ENCODE measurements around the gene TFDP1. TPM values are rescaled to one million over a fixed set of nuclear protein-coding genes. Genes with fewer than 3 reads are reported as not detected.

TFDP1 gene
- polyA plus RNA-seq, 3 donors, result 30.3 to 54.0 (median 37.6) TPM

DNA sequence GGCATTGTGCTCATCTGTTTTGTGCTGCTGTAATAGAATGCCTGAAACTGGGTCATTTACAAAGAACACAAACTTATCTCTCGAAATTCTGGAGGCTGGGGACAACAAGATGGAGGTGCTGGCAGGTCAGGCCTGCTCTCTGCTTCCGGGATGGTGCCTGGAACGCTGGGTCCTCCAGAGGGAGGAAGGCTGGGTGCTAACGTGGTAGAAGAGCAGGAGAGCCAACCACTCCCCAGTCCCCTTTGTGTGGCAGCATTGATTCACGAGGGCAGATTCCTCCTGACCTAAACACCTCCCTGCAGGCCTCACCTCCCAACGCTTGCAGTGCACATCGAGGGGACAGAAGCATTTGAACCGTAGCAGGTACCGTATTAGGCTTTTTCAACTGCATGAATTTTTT is 34.1 kb upstream of the TFDP1 start:
- peaks cover 72 to 91% of the 10 kb centered on the region in 2 donors for H3K36me3 Mint-ChIP-seq
- no peak overlapping the region for H3K4me3 Mint-ChIP-seq
- no peak overlapping the region for H3K4me3 ChIP-seq (replicated peaks in 1 of 3; ENCODE audit: low read depth in 2 of 3, low read length in 3 of 3)
- H4K20me1 ChIP-seq (ENCODE audit: insufficient read depth, low read length), result peaks cover 20% of the 10 kb centered on the region
- H3K4me1 Mint-ChIP-seq, result peaks cover 23% of the 10 kb centered on the region
- no peak overlapping the region for H2AFZ ChIP-seq (ENCODE audit: insufficient read depth, low read depth, low read length, poor library complexity, severe bottlenecking)
- peak overlapping the region in 1 of 7 donors; percentile 28 for H3K27ac Mint-ChIP-seq
- intact Hi-C loops (cut with micrococcal nuclease), result no loop called here
- H3K9ac ChIP-seq (ENCODE audit: insufficient read depth, low read length, poor library complexity, severe bottlenecking), result no peak overlapping the region
- peaks cover 12% of the 10 kb centered on the region for H3K79me2 ChIP-seq (ENCODE audit: insufficient read depth, low read length)
- no peak for DNase-seq
- TF ChIP-seq, protein P1, sequence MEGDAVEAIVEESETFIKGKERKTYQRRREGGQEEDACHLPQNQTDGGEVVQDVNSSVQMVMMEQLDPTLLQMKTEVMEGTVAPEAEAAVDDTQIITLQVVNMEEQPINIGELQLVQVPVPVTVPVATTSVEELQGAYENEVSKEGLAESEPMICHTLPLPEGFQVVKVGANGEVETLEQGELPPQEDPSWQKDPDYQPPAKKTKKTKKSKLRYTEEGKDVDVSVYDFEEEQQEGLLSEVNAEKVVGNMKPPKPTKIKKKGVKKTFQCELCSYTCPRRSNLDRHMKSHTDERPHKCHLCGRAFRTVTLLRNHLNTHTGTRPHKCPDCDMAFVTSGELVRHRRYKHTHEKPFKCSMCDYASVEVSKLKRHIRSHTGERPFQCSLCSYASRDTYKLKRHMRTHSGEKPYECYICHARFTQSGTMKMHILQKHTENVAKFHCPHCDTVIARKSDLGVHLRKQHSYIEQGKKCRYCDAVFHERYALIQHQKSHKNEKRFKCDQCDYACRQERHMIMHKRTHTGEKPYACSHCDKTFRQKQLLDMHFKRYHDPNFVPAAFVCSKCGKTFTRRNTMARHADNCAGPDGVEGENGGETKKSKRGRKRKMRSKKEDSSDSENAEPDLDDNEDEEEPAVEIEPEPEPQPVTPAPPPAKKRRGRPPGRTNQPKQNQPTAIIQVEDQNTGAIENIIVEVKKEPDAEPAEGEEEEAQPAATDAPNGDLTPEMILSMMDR (IDR thresholded peaks at IDR 0.05), result no peak
- no peaks in the 10 kb centered on the region for H3K27me3 ChIP-seq (ENCODE audit: control insufficient read depth in 2 of 2, insufficient read depth in 2 of 2, low read length in 2 of 2)
- peaks cover 0 to 10% (median 3%) of the 10 kb centered on the region in 7 donors for H3K9me3 Mint-ChIP-seq
- H3K27me3 Mint-ChIP-seq (ENCODE audit: low read depth in 3 of 3), result peaks cover 0 to 3% (median 0%) of the 10 kb centered on the region in 3 donors
- H3K9me3 ChIP-seq (replicated peaks in 1 of 2; ENCODE audit: control insufficient read depth in 1 of 2, insufficient read depth in 1 of 2, low read length in 2 of 2), result no peaks in the 10 kb centered on the region
- WGBS (ENCODE audit: insufficient coverage), result 100% methylated on average over 1 of the region's 9 CpGs
- peaks cover 13 to 15% of the 10 kb centered on the region in 2 donors for H3K4me1 ChIP-seq (ENCODE audit: control insufficient read depth in 1 of 2, insufficient read depth in 2 of 2, low read length in 2 of 2)
- H3K27ac ChIP-seq (ENCODE audit: low read depth in 1 of 2, low read length in 2 of 2), result no peak overlapping the region
- no peak overlapping the region for H3K4me2 ChIP-seq (replicated peaks; ENCODE audit: extremely low read depth, low read length, poor library complexity, severe bottlenecking)
- peaks cover 49 to 87% of the 10 kb centered on the region in 2 donors for H3K36me3 ChIP-seq (replicated peaks in 1 of 2; ENCODE audit: control insufficient read depth in 1 of 2, insufficient read depth in 2 of 2, low read length in 2 of 2)

DNA sequence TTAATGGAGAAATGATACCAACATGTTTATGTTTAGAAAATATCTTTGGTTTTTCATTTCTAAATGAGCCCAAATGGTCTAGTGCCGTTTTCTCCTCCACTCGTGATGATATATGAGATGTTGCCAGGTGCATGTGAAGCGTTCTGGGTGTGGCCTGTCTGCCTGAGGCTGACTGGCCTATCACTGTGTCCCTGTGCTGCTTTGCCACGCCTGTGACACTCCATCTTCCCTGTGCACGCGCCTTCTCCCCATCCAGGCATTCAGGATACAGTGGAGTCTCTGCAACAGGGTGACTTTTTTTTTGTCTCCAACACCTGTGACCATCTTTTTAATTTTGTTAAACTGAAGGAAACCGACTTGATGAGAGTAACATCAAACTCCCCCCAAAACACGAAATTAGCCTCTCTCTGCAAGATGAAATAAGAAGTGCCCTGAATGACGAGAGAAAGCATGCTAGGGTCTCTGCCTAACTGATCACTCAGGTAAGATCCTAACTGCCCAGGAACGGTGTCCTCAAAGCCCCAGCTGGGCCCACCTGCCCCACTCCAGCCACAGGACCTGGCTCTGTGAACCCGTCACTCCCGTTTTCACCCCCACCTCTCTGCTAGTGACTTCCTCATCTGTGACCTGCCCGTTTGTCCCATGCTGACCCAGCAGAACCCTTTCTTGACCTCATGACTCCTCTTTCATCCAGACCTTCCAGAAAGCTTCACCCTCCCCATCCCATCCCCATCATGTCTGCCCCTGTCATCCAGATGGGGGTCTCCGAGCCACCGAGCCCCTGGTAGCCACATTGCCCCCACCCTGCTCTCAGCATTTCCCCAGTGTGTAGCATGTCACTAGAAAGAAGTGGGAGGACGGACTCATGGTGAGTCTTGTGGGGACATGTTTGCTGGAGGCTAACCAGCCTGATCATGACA is 33.2 kb upstream of the TFDP1 start:
- peaks cover 4% of the 10 kb centered on the region for H3K79me2 ChIP-seq (ENCODE audit: insufficient read depth, low read length)
- no peak overlapping the region for H3K4me3 ChIP-seq (replicated peaks in 1 of 3; ENCODE audit: low read depth in 2 of 3, low read length in 3 of 3)
- 85% methylated on average over 13 of the region's 16 CpGs for WGBS (ENCODE audit: insufficient coverage)
- H3K4me1 ChIP-seq (ENCODE audit: control insufficient read depth in 1 of 2, insufficient read depth in 2 of 2, low read length in 2 of 2), result peaks cover 13 to 15% of the 10 kb centered on the region in 2 donors
- Mint-ChIP-seq H3K27ac (peak overlapping the region in 3 of 7 donors; percentile 43 to 61 (median 55)), H3K9me3 (peaks cover 0 to 10% (median 3%) of the 10 kb centered on the region in 7 donors), H3K4me3 (no peak overlapping the region), H3K4me1 (peaks cover 24% of the 10 kb centered on the region), H3K36me3 (peaks cover 68 to 86% of the 10 kb centered on the region in 2 donors), H3K27me3 (ENCODE audit: low read depth in 3 of 3) (peaks cover 0 to 3% (median 0%) of the 10 kb centered on the region in 3 donors)
- H3K9me3 ChIP-seq (replicated peaks in 1 of 2; ENCODE audit: control insufficient read depth in 1 of 2, insufficient read depth in 1 of 2, low read length in 2 of 2), result no peaks in the 10 kb centered on the region
- H3K27ac ChIP-seq (ENCODE audit: low read depth in 1 of 2, low read length in 2 of 2), result no peak overlapping the region
- no peak overlapping the region for H3K9ac ChIP-seq (ENCODE audit: insufficient read depth, low read length, poor library complexity, severe bottlenecking)
- H3K36me3 ChIP-seq (replicated peaks in 1 of 2; ENCODE audit: control insufficient read depth in 1 of 2, insufficient read depth in 2 of 2, low read length in 2 of 2), result peaks cover 49 to 78% of the 10 kb centered on the region in 2 donors
- intact Hi-C loops (cut with micrococcal nuclease), result no loop called here
- peaks cover 11% of the 10 kb centered on the region for H4K20me1 ChIP-seq (ENCODE audit: insufficient read depth, low read length)
- no peak for DNase-seq
- H3K4me2 ChIP-seq (replicated peaks; ENCODE audit: extremely low read depth, low read length, poor library complexity, severe bottlenecking), result no peak overlapping the region
- H3K27me3 ChIP-seq (ENCODE audit: control insufficient read depth in 2 of 2, insufficient read depth in 2 of 2, low read length in 2 of 2), result no peaks in the 10 kb centered on the region
- no peak overlapping the region for H2AFZ ChIP-seq (ENCODE audit: insufficient read depth, low read depth, low read length, poor library complexity, severe bottlenecking)
- TF ChIP-seq, protein P1 (IDR thresholded peaks at IDR 0.05), result no peak

Data from CD14-positive monocyte (primary cell).